Left lobe of liver (tissue), 2 donors: ENCODE results near the gene SCYL1. TPM values are rescaled to one million over a fixed set of nuclear protein-coding genes. Genes with fewer than 3 reads are reported as not detected.
A peak's percentile ranks its signal among the peaks of the same experiment; 100 is the strongest.

Experiments
- ATAC-seq: fragments of 200-7000 bp; cut with Tn5 transposase; one replicate; pipeline ENCODE4 v1.9.1; 2020; ENCODE audit warnings: mild to moderate bottlenecking, moderate library complexity
- DNase-seq: peaks from one replicate; pipeline ENCODE4 v3.0.0-alpha.2; 2020; ENCODE audit warnings: low spot score
- total RNA-seq: library from RNA; stranded (reverse); gene quantifications from one replicate; pipeline ENCODE4 v1.2.1, GENCODE V29; 2021
- donor health status: DM: no; HTN: no; CAD: no; lungs with moderate emphysema.
- donor health status: DM: no; HTN: yes; CAD: no.

SCYL1 gene
- total RNA-seq, 1 donor from 2014 or later = 67.6 TPM

- ATAC-seq = peak; percentile 77
- peak; percentile 90 for DNase-seq
Measured at GRCh38 chr11:65532388-65533064, 7.6 kb downstream of the SCYL1 start.

GRCh38 chr11:65535102-65535501 is 10.2 kb downstream of the SCYL1 start:
- ATAC-seq (no peak), DNase-seq (no peak)

- DNase-seq (no peak), ATAC-seq (no peak)
Measured at GRCh38 chr11:65536412-65537295, 11.8 kb downstream of the SCYL1 start.

GRCh38 chr11:65537296-65537597 is 12.4 kb downstream of the SCYL1 start:
- DNase-seq = no peak
- ATAC-seq = no peak

- ATAC-seq (no peak), DNase-seq (no peak)
Measured at GRCh38 chr11:65537620-65538231, 12.8 kb downstream of the SCYL1 start.

GRCh38 chr11:65538232-65538914 is 13.5 kb downstream of the SCYL1 start:
- DNase-seq (no peak), ATAC-seq (no peak)

GRCh38 chr11:65538915-65539743 is 14.2 kb downstream of the SCYL1 start:
- DNase-seq (no peak), ATAC-seq (no peak)

- no peak for DNase-seq
Measured at GRCh38 chr11:65539744-65540289, 14.9 kb downstream of the SCYL1 start.

GRCh38 chr11:65540290-65541092 is 15.6 kb downstream of the SCYL1 start:
- peak; percentile 85 for DNase-seq
- peak; percentile 86 for ATAC-seq

More at GRCh38 chr11:65539744-65540289, 14.9 kb downstream of the SCYL1 start:
- ATAC-seq = no peak

GRCh38 chr11:65541093-65541982 is 16.5 kb downstream of the SCYL1 start:
- DNase-seq (no peak), ATAC-seq (no peak)

GRCh38 chr11:65542738-65543390 is 18.0 kb downstream of the SCYL1 start:
- no peak for DNase-seq
- no peak for ATAC-seq

- ATAC-seq (no peak), DNase-seq (no peak)
Measured at GRCh38 chr11:65545853-65546216, 21.0 kb downstream of the SCYL1 start.

GRCh38 chr11:65546217-65546958 is 21.5 kb downstream of the SCYL1 start:
- ATAC-seq = peak; percentile 87
- DNase-seq = peak; percentile 98

GRCh38 chr11:65547446-65548125 is 22.7 kb downstream of the SCYL1 start:
- DNase-seq (no peak), ATAC-seq (no peak)

- DNase-seq (no peak), ATAC-seq (no peak)
Measured at GRCh38 chr11:65548395-65548794, 23.5 kb downstream of the SCYL1 start.

GRCh38 chr11:65549096-65549495 is 24.2 kb downstream of the SCYL1 start:
- ATAC-seq = no peak
- no peak for DNase-seq
